Endothelial cell of umbilical vein (primary cell): ENCODE data around the gene MRPL14.

Experiments used
- CTCF ChIP-seq, 2 donors: IDR thresholded peaks; 1 replicate in 1 of 2; 2 replicates in 1 of 2; pipeline ENCODE4 v1.5.1; 2011; ENCODE audit warnings: low read length in 2 of 2, mild to moderate bottlenecking in 2 of 2, moderate library complexity in 2 of 2, control low read depth in 1 of 2, inconsistent platforms in 1 of 2, low read depth in 1 of 2; ENCODE audit not compliant: insufficient read depth in 1 of 2; ENCODE audit errors: extremely low read depth in 1 of 2
- EZH2 ChIP-seq: IDR thresholded peaks from 2 replicates; pipeline ENCODE4 v1.6.1; 2012; ENCODE audit warnings: borderline replicate concordance, low read depth, mild to moderate bottlenecking, moderate library complexity, low read length, inconsistent platforms; ENCODE audit not compliant: severe bottlenecking
- FOS ChIP-seq: IDR thresholded peaks from 2 replicates; pipeline ENCODE4 v1.6.1; 2011; ENCODE audit warnings: mild to moderate bottlenecking, low read length, moderate library complexity, borderline replicate concordance; ENCODE audit not compliant: insufficient read depth
- GATA2 ChIP-seq: IDR thresholded peaks from 2 replicates; pipeline ENCODE4 v1.7.0; 2011; ENCODE audit warnings: low read depth, mild to moderate bottlenecking, moderate library complexity, mixed read lengths, low read length; ENCODE audit not compliant: insufficient read length, insufficient read depth
- JUN ChIP-seq: IDR thresholded peaks from 2 replicates; pipeline ENCODE4 v1.6.1; 2011; ENCODE audit warnings: borderline replicate concordance, low read depth; ENCODE audit not compliant: insufficient read length, insufficient read depth
- MAX ChIP-seq: IDR thresholded peaks from 2 replicates; pipeline ENCODE4 v1.6.1; 2011; ENCODE audit not compliant: insufficient read depth, insufficient read length
- POLR2A ChIP-seq: IDR thresholded peaks from 2 replicates; pipeline ENCODE4 v1.6.1; 2012; ENCODE audit warnings: low read depth, mild to moderate bottlenecking, control low read depth, low read length
- POLR2AphosphoS5 ChIP-seq: IDR thresholded peaks from 2 replicates; pipeline ENCODE4 v1.6.1; 2012; ENCODE audit warnings: low read depth, mild to moderate bottlenecking, control low read depth, low read length, moderate library complexity; ENCODE audit not compliant: insufficient read depth

GRCh38 chr6:44147256-44147655, 20.0 kb upstream of the MRPL14 start:
- TF ChIP-seq EZH2 (no peak), GATA2 (no peak), POLR2AphosphoS5 (no peak), POLR2A (no peak), CTCF (IDR thresholded peaks at IDR 0.05; ENCODE audit: extremely low read depth in 1 of 2, insufficient read depth in 1 of 2, low read depth in 1 of 2, low read length in 2 of 2) (no peak), MAX (no peak), JUN (no peak), FOS (no peak)
